A204.1 (cell line): Measurements from ENCODE around the gene TSHZ1.
A peak's percentile ranks its signal among the peaks of the same experiment; 100 is the strongest.

ENCODE experiments used
- FAIRE-seq: peaks from 2 replicates; lab custom pipeline; 2012; peaks lifted over from hg19 to GRCh38; lab: Jason Lieb, UNC

TSHZ1 gene

GRCh38 chr18:75210274-75211001, at the start of gene TSHZ1:
Gene TSHZ1, plus strand, starts transcription at chr18:75210797. Its CDS starts 1,080 bp downstream, at chr18:75211877.
- FAIRE-seq, result peak; percentile 94

GRCh38 chr18:75161256-75162028, 49.2 kb upstream of the TSHZ1 start:
- peak; percentile 85 for FAIRE-seq

- no peak for FAIRE-seq
Observed at GRCh38 chr18:75162467-75162866, 48.1 kb upstream of the TSHZ1 start.

GRCh38 chr18:75162978-75163377, 47.6 kb upstream of the TSHZ1 start:
- no peak for FAIRE-seq

- FAIRE-seq, result no peak
Observed at GRCh38 chr18:75163736-75164135, 46.9 kb upstream of the TSHZ1 start.

- FAIRE-seq, result no peak
Observed at GRCh38 chr18:75164479-75164878, 46.1 kb upstream of the TSHZ1 start.

- no peak for FAIRE-seq
Observed at GRCh38 chr18:75165926-75166325, 44.7 kb upstream of the TSHZ1 start.

- FAIRE-seq, result no peak
Observed at GRCh38 chr18:75167137-75167536, 43.5 kb upstream of the TSHZ1 start.

GRCh38 chr18:75167759-75168618, 42.6 kb upstream of the TSHZ1 start:
- no peak for FAIRE-seq

GRCh38 chr18:75168619-75169018, 42.0 kb upstream of the TSHZ1 start:
- no peak for FAIRE-seq

- no peak for FAIRE-seq
Observed at GRCh38 chr18:75169411-75169810, 41.2 kb upstream of the TSHZ1 start.

- no peak for FAIRE-seq
Observed at GRCh38 chr18:75170022-75170789, 40.4 kb upstream of the TSHZ1 start.

GRCh38 chr18:75170916-75171315, 39.7 kb upstream of the TSHZ1 start:
- FAIRE-seq, result no peak

GRCh38 chr18:75172299-75173124, 38.1 kb upstream of the TSHZ1 start:
- FAIRE-seq, result no peak

- no peak for FAIRE-seq
Observed at GRCh38 chr18:75173125-75173432, 37.5 kb upstream of the TSHZ1 start.

GRCh38 chr18:75173738-75174137, 36.9 kb upstream of the TSHZ1 start:
- FAIRE-seq, result no peak

GRCh38 chr18:75176849-75177248, 33.7 kb upstream of the TSHZ1 start:
- FAIRE-seq, result no peak

- FAIRE-seq, result no peak
Observed at GRCh38 chr18:75178376-75178775, 32.2 kb upstream of the TSHZ1 start.

GRCh38 chr18:75179819-75180600, 30.6 kb upstream of the TSHZ1 start:
- FAIRE-seq, result no peak

- no peak for FAIRE-seq
Observed at GRCh38 chr18:75183524-75183923, 27.1 kb upstream of the TSHZ1 start.
